ENCODE data around the gene PSORS1C1. TPM values are rescaled to one million over a fixed set of nuclear protein-coding genes. Genes with fewer than 3 reads are reported as not detected.
A peak's percentile ranks its signal among the peaks of the same experiment; 100 is the strongest.

Gene PSORS1C1
- total and polyA plus RNA-seq, 4 donors, result 0.38 to 0.99 (median 0.40) TPM; not detected in 1

- 100% methylated on average over 1 of the region's 5 CpGs for WGBS (ENCODE audit: insufficient coverage)
- H3K9me3 ChIP-seq (ENCODE audit: control insufficient read depth, insufficient read depth, low read length), result no peaks in the 10 kb centered on the region
- H3K27me3 ChIP-seq (ENCODE audit: control insufficient read depth, insufficient read depth, low read length), result no peaks in the 10 kb centered on the region
- no peak for DNase-seq (ENCODE audit: low read depth in 4 of 6, low spot score in 6 of 6)
- H3K4me3 ChIP-seq (ENCODE audit: low read depth, low read length), result no peak within 1 kb of the TSS
- H3K4me1 ChIP-seq (ENCODE audit: control insufficient read depth, insufficient read depth, low read length), result peaks cover 19% of the 10 kb centered on the region
- no peak within 1 kb of the TSS for H3K27ac ChIP-seq (ENCODE audit: low read depth, low read length)
- H3K36me3 ChIP-seq (ENCODE audit: control insufficient read depth, insufficient read depth, low read length), result no peaks in the 10 kb centered on the region
These were observed 2.1 kb upstream of the PSORS1C1 start, which contains the start of gene C6orf15 for GRCh38 chr6:31112478-31112877. Gene C6orf15 (minus strand): TSS chr6:31112575. CDS start chr6:31112555, 20 bp downstream.

- Histone ChIP-seq H3K9me3 (ENCODE audit: control insufficient read depth, insufficient read depth, low read length) (no peaks in the 10 kb centered on the region), H3K36me3 (ENCODE audit: control insufficient read depth, insufficient read depth, low read length) (no peaks in the 10 kb centered on the region), H3K27ac (ENCODE audit: low read depth, low read length) (no peak overlapping the region), H3K27me3 (ENCODE audit: control insufficient read depth, insufficient read depth, low read length) (no peaks in the 10 kb centered on the region), H3K4me3 (ENCODE audit: low read depth, low read length) (no peak overlapping the region), H3K4me1 (ENCODE audit: control insufficient read depth, insufficient read depth, low read length) (peaks cover 19% of the 10 kb centered on the region)
- WGBS (ENCODE audit: insufficient coverage), result 62% methylated on average over 6 of the region's 7 CpGs
- peak in 2 of 6 donors; percentile 59 to 69 for DNase-seq (ENCODE audit: low read depth in 4 of 6, low spot score in 6 of 6)
These were observed 599 bp upstream of the PSORS1C1 start for GRCh38 chr6:31113861-31114540.

GRCh38 chr6:31114970-31115849, 610 bp downstream of the PSORS1C1 start:
- H3K27me3 ChIP-seq (ENCODE audit: control insufficient read depth, insufficient read depth, low read length), result no peaks in the 10 kb centered on the region
- no peaks in the 10 kb centered on the region for H3K36me3 ChIP-seq (ENCODE audit: control insufficient read depth, insufficient read depth, low read length)
- 87% methylated on average over 6 of the region's 9 CpGs for WGBS (ENCODE audit: insufficient coverage)
- peaks cover 19% of the 10 kb centered on the region for H3K4me1 ChIP-seq (ENCODE audit: control insufficient read depth, insufficient read depth, low read length)
- H3K9me3 ChIP-seq (ENCODE audit: control insufficient read depth, insufficient read depth, low read length), result no peaks in the 10 kb centered on the region
- no peak overlapping the region for H3K4me3 ChIP-seq (ENCODE audit: low read depth, low read length)
- no peak for DNase-seq (ENCODE audit: low read depth in 4 of 6, low spot score in 6 of 6)
- H3K27ac ChIP-seq (ENCODE audit: low read depth, low read length), result no peak overlapping the region

GRCh38 chr6:31115941-31116560, 1.5 kb downstream of the PSORS1C1 start:
- Histone ChIP-seq H3K27ac (ENCODE audit: low read depth, low read length) (no peak overlapping the region), H3K4me1 (ENCODE audit: control insufficient read depth, insufficient read depth, low read length) (peaks cover 19% of the 10 kb centered on the region), H3K4me3 (ENCODE audit: low read depth, low read length) (no peak overlapping the region), H3K9me3 (ENCODE audit: control insufficient read depth, insufficient read depth, low read length) (no peaks in the 10 kb centered on the region), H3K36me3 (ENCODE audit: control insufficient read depth, insufficient read depth, low read length) (no peaks in the 10 kb centered on the region), H3K27me3 (ENCODE audit: control insufficient read depth, insufficient read depth, low read length) (no peaks in the 10 kb centered on the region)
- WGBS (ENCODE audit: insufficient coverage), result 86% methylated on average over 12 of the region's 12 CpGs
- no peak for DNase-seq (ENCODE audit: low read depth in 4 of 6, low spot score in 6 of 6)

- no peaks in the 10 kb centered on the region for H3K36me3 ChIP-seq (ENCODE audit: control insufficient read depth, insufficient read depth, low read length)
- H3K4me3 ChIP-seq (ENCODE audit: low read depth, low read length), result no peak overlapping the region
- H3K27me3 ChIP-seq (ENCODE audit: control insufficient read depth, insufficient read depth, low read length), result no peaks in the 10 kb centered on the region
- 73% methylated on average over 18 of the region's 19 CpGs for WGBS (ENCODE audit: insufficient coverage)
- no peak overlapping the region for H3K27ac ChIP-seq (ENCODE audit: low read depth, low read length)
- no peak for DNase-seq (ENCODE audit: low read depth in 4 of 6, low spot score in 6 of 6)
- no peaks in the 10 kb centered on the region for H3K9me3 ChIP-seq (ENCODE audit: control insufficient read depth, insufficient read depth, low read length)
- H3K4me1 ChIP-seq (ENCODE audit: control insufficient read depth, insufficient read depth, low read length), result peaks cover 19% of the 10 kb centered on the region
These were observed 2.2 kb downstream of the PSORS1C1 start for GRCh38 chr6:31116661-31117385.

GRCh38 chr6:31118178-31118577, 3.6 kb downstream of the PSORS1C1 start:
- no peaks in the 10 kb centered on the region for H3K9me3 ChIP-seq (ENCODE audit: control insufficient read depth, insufficient read depth, low read length)
- no peak overlapping the region for H3K4me3 ChIP-seq (ENCODE audit: low read depth, low read length)
- H3K36me3 ChIP-seq (ENCODE audit: control insufficient read depth, insufficient read depth, low read length), result no peaks in the 10 kb centered on the region
- DNase-seq (ENCODE audit: low read depth in 4 of 6, low spot score in 6 of 6), result no peak
- H3K27ac ChIP-seq (ENCODE audit: low read depth, low read length), result no peak overlapping the region
- no peaks in the 10 kb centered on the region for H3K27me3 ChIP-seq (ENCODE audit: control insufficient read depth, insufficient read depth, low read length)
- 83% methylated on average over 7 of the region's 7 CpGs for WGBS (ENCODE audit: insufficient coverage)
- peaks cover 19% of the 10 kb centered on the region for H3K4me1 ChIP-seq (ENCODE audit: control insufficient read depth, insufficient read depth, low read length)

- Histone ChIP-seq H3K9me3 (ENCODE audit: control insufficient read depth, insufficient read depth, low read length) (no peaks in the 10 kb centered on the region), H3K4me3 (ENCODE audit: low read depth, low read length) (no peak within 1 kb of the TSS), H3K27me3 (ENCODE audit: control insufficient read depth, insufficient read depth, low read length) (no peaks in the 10 kb centered on the region), H3K4me1 (ENCODE audit: control insufficient read depth, insufficient read depth, low read length) (peaks cover 18% of the 10 kb centered on the region), H3K36me3 (ENCODE audit: control insufficient read depth, insufficient read depth, low read length) (no peaks in the 10 kb centered on the region), H3K27ac (ENCODE audit: low read depth, low read length) (no peak within 1 kb of the TSS)
- WGBS (ENCODE audit: insufficient coverage), result 87% methylated on average over 25 of the region's 26 CpGs
- no peak for DNase-seq (ENCODE audit: low read depth in 4 of 6, low spot score in 6 of 6)
These were observed 5.7 kb downstream of the PSORS1C1 start, which contains the start of gene CDSN for GRCh38 chr6:31120151-31120915. Gene CDSN (minus strand): TSS chr6:31120446. CDS start chr6:31120419, 27 bp downstream.

- Histone ChIP-seq H3K36me3 (ENCODE audit: control insufficient read depth, insufficient read depth, low read length) (no peaks in the 10 kb centered on the region), H3K27ac (ENCODE audit: low read depth, low read length) (no peak overlapping the region), H3K9me3 (ENCODE audit: control insufficient read depth, insufficient read depth, low read length) (no peaks in the 10 kb centered on the region), H3K27me3 (ENCODE audit: control insufficient read depth, insufficient read depth, low read length) (no peaks in the 10 kb centered on the region), H3K4me1 (ENCODE audit: control insufficient read depth, insufficient read depth, low read length) (peaks cover 18% of the 10 kb centered on the region), H3K4me3 (ENCODE audit: low read depth, low read length) (no peak overlapping the region)
- 93% methylated on average over 8 of the region's 12 CpGs for WGBS (ENCODE audit: insufficient coverage)
- no peak for DNase-seq (ENCODE audit: low read depth in 4 of 6, low spot score in 6 of 6)
These were observed 6.7 kb downstream of the PSORS1C1 start for GRCh38 chr6:31121131-31121790.

Data from spinal cord (tissue), 10 donors.